ENCODE data around the gene RYR2. TPM values are rescaled to one million over a fixed set of nuclear protein-coding genes. Genes with fewer than 3 reads are reported as not detected.

RYR2 gene
- total and polyA plus RNA-seq, 2 of the 8 experiments (the other 6 are each of a cell fraction or from before 2014, with no cell fraction given) = 1.3 to 4.4 TPM

DNA sequence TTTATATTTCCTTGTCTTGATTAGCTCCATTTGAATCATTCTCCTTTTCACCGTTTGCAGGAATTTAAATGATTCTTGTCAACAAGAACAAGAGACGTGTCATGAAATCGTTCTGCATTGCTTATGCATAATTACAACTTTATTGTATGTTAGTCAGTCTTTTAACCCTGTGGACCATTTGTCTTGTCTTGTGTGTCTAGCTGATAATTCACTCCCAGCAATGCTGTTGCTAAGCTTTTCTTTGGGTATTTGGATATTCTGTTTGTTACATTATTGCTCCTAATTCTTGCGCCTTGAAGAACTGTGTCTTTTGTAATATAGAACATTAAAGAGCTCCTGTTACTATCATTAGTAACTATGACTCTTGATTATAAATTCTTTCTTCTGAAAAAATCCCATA lies 311.9 kb downstream of the RYR2 start:
- H4K5ac ChIP-seq (ENCODE audit: insufficient read length, low read depth, low read length) = no peak overlapping the region
- no peak overlapping the region for H2BK20ac ChIP-seq (ENCODE audit: low read length)
- no peak overlapping the region for H2BK120ac ChIP-seq (replicated peaks; ENCODE audit: low read depth, low read length)
- no peaks in the 10 kb centered on the region for H3K36me3 ChIP-seq (ENCODE audit: control insufficient read depth in 2 of 4, insufficient read depth in 4 of 4, low read length in 3 of 4)
- no peaks in the 10 kb centered on the region for H3K9me3 ChIP-seq (ENCODE audit: insufficient read depth in 2 of 2, low read depth in 1 of 2, low read length in 1 of 2)
- H3K23ac ChIP-seq (ENCODE audit: insufficient read length) = no peak overlapping the region
- H2AK5ac ChIP-seq (ENCODE audit: low read depth, low read length) = no peak overlapping the region
- DNase-seq (ENCODE audit: low read depth in 1 of 2, low spot score in 2 of 2) = no peak
- no peak overlapping the region for H3K27ac ChIP-seq (ENCODE audit: low read depth, low read length)
- H3K79me2 ChIP-seq (ENCODE audit: control insufficient read depth in 1 of 2, insufficient read depth in 2 of 2, low read length in 2 of 2) = no peaks in the 10 kb centered on the region
- no peak overlapping the region for H3K4me2 ChIP-seq (ENCODE audit: insufficient read depth in 1 of 2, low read depth in 2 of 2, low read length in 2 of 2)
- no peaks in the 10 kb centered on the region for H4K20me1 ChIP-seq (replicated peaks in 1 of 2; ENCODE audit: control insufficient read depth in 1 of 2, insufficient read depth in 2 of 2, low read length in 2 of 2)
- no peak overlapping the region for H3K56ac ChIP-seq (replicated peaks; ENCODE audit: insufficient read length, low read depth, low read length)
- no peak overlapping the region for H3K4ac ChIP-seq (replicated peaks; ENCODE audit: insufficient read length, low read depth, low read length)
- no peaks in the 10 kb centered on the region for H3K23me2 ChIP-seq (ENCODE audit: low read depth, low read length)
- H3K4me3 ChIP-seq (ENCODE audit: extremely low read depth in 1 of 4, insufficient read depth in 2 of 4, low read depth in 3 of 4, low read length in 4 of 4) = no peak overlapping the region
- H3K18ac ChIP-seq (ENCODE audit: extremely low read depth, low read length) = no peak overlapping the region
- no peaks in the 10 kb centered on the region for H3K79me1 ChIP-seq (ENCODE audit: low read depth, low read length)
- POLR2A ChIA-PET (ENCODE audit: partially characterized antibody) = no interaction called here
- no peaks in the 10 kb centered on the region for H3K4me1 ChIP-seq (replicated peaks in 1 of 4; ENCODE audit: control insufficient read depth in 3 of 4, insufficient read depth in 4 of 4, low read length in 3 of 4)
- no peak for FAIRE-seq
- H2BK15ac ChIP-seq (ENCODE audit: low read length) = no peak overlapping the region
- H2BK5ac ChIP-seq (ENCODE audit: low read depth, low read length) = no peak overlapping the region
- no peak overlapping the region for H3K14ac ChIP-seq (ENCODE audit: insufficient read length)
- CTCF ChIA-PET (ENCODE audit: partially characterized antibody) = interaction anchor here (0.9 kb wide), 1 partner anchor 33 kb away, joined by 3 read pairs; no protein-coding TSS in a partner anchor
- H3K9ac ChIP-seq (replicated peaks in 1 of 4; ENCODE audit: extremely low read depth in 1 of 4, low read depth in 3 of 4, low read length in 3 of 4) = no peak overlapping the region
- no peak overlapping the region for H2AFZ ChIP-seq (ENCODE audit: low read length)
- H4K8ac ChIP-seq (ENCODE audit: extremely low read depth, insufficient read depth, low read length) = no peak overlapping the region
- no peak overlapping the region for H2BK12ac ChIP-seq (ENCODE audit: low read depth, low read length)
- H4K91ac ChIP-seq (replicated peaks; ENCODE audit: insufficient read length, low read length) = no peak overlapping the region
- 95% methylated on average over 4 of the region's 4 CpGs; no CpG with 5 or more reads in 1 of the 2 experiments for WGBS, 2 experiments (ENCODE audit: extremely low coverage in 1 of 2, insufficient coverage in 1 of 2, insufficient read length in 1 of 2, insufficient replicate concordance in 2 of 2, low coverage in 1 of 2, low lambda C conversion rate in 2 of 2, missing lambda C conversion rate in 1 of 2)
- no peaks in the 10 kb centered on the region for H3K27me3 ChIP-seq (replicated peaks in 1 of 4; ENCODE audit: control insufficient read depth in 3 of 4, extremely low read depth in 1 of 4, insufficient read depth in 3 of 4, low read length in 3 of 4)
- TF ChIP-seq FOSL1 (IDR thresholded peaks at IDR 0.05; ENCODE audit: insufficient read depth, low read depth, low read length) (no peak), POU5F1 (IDR thresholded peaks at IDR 0.05; ENCODE audit: low read depth, low read length) (no peak), CTBP2 (IDR thresholded peaks at IDR 0.05; ENCODE audit: borderline replicate concordance, insufficient read depth, insufficient read length, low read length) (no peak), BACH1 (IDR thresholded peaks at IDR 0.05; ENCODE audit: low read length) (no peak), POLR2A (IDR thresholded peaks at IDR 0.05; ENCODE audit: control extremely low read depth in 1 of 2, low read depth in 2 of 2, low read length in 2 of 2) (no peak), MAFK (IDR thresholded peaks at IDR 0.05; ENCODE audit: low read depth, low read length) (no peak), YY1 (IDR thresholded peaks at IDR 0.05; ENCODE audit: low read depth, low read length) (no peak), ASH2L (IDR thresholded peaks at IDR 0.05; ENCODE audit: low read length) (no peak), GTF2F1 (IDR thresholded peaks at IDR 0.05; ENCODE audit: borderline replicate concordance, low read depth, low read length) (no peak), BRCA1 (IDR thresholded peaks at IDR 0.05; ENCODE audit: low read depth, low read length) (no peak), ATF2 (IDR thresholded peaks at IDR 0.05; ENCODE audit: low read length) (no peak), KDM1A (IDR thresholded peaks at IDR 0.05; ENCODE audit: borderline replicate concordance, low read length) (no peak), SP1 (IDR thresholded peaks at IDR 0.05; ENCODE audit: low read depth, low read length) (no peak), RFX5 (IDR thresholded peaks at IDR 0.05; ENCODE audit: borderline replicate concordance, low read depth, low read length) (no peak)
